Measurements from ENCODE around the gene NUDT16L1. TPM values are rescaled to one million over a fixed set of nuclear protein-coding genes. Genes with fewer than 3 reads are reported as not detected.

NUDT16L1 gene
- total RNA-seq, 4 donors from 2014 or later = 32.6 to 62.7 (median 54.3) TPM

- WGBS, 2 donors (ENCODE audit: low coverage in 1 of 2) = 93% methylated on average over 11 of the region's 11 CpGs; no CpG with 5 or more reads in 1 of the 2 donors
- peaks cover 0 to 10% (median 4%) of the 10 kb centered on the region in 4 donors for H3K36me3 ChIP-seq
- TF ChIP-seq POLR2AphosphoS5 (IDR thresholded peaks at IDR 0.05) = no peak
- TF ChIP-seq, protein P1, sequence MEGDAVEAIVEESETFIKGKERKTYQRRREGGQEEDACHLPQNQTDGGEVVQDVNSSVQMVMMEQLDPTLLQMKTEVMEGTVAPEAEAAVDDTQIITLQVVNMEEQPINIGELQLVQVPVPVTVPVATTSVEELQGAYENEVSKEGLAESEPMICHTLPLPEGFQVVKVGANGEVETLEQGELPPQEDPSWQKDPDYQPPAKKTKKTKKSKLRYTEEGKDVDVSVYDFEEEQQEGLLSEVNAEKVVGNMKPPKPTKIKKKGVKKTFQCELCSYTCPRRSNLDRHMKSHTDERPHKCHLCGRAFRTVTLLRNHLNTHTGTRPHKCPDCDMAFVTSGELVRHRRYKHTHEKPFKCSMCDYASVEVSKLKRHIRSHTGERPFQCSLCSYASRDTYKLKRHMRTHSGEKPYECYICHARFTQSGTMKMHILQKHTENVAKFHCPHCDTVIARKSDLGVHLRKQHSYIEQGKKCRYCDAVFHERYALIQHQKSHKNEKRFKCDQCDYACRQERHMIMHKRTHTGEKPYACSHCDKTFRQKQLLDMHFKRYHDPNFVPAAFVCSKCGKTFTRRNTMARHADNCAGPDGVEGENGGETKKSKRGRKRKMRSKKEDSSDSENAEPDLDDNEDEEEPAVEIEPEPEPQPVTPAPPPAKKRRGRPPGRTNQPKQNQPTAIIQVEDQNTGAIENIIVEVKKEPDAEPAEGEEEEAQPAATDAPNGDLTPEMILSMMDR (IDR thresholded peaks at IDR 0.05) = no peak
- no peak for TF ChIP-seq POLR2A (IDR thresholded peaks at IDR 0.05)
- TF ChIP-seq EP300 (IDR thresholded peaks at IDR 0.05; ENCODE audit: low read depth) = no peak
Measured at GRCh38 chr16:4661661-4662060, 31.7 kb upstream of the NUDT16L1 start.

GRCh38 chr16:4663465-4663776, 29.9 kb upstream of the NUDT16L1 start:
- peaks cover 0 to 14% (median 2%) of the 10 kb centered on the region in 4 donors for H3K36me3 ChIP-seq
- in situ Hi-C loops (cut with MboI; ENCODE audit: low pct_ligation_motif_present in 1 of 4, low pct_unique_long_range_greater_than_20kb in 1 of 4, low sequenced_read_pairs in 3 of 4) (no loop called here), intact Hi-C loops (cut with DNase I; ENCODE audit: low total_unique reads) (no loop called here)
- peaks cover 9 to 38% (median 20%) of the 10 kb centered on the region in 4 donors for H3K4me1 ChIP-seq
- H3K27me3 ChIP-seq = no peaks in the 10 kb centered on the region
- H3K27ac ChIP-seq = peak overlapping the region; percentile 59 to 74 (median 62)
- 33 to 54% methylated on average over 1 to 5 of the region's 5 CpGs for WGBS, 2 donors (ENCODE audit: low coverage in 1 of 2)
- H3K4me3 ChIP-seq = no peak overlapping the region
- no peak for DNase-seq
- no peaks in the 10 kb centered on the region for H3K9me3 ChIP-seq
- TF ChIP-seq, protein P1 (IDR thresholded peaks at IDR 0.05) = no peak
- no peak for TF ChIP-seq POLR2AphosphoS5 (IDR thresholded peaks at IDR 0.05)
- TF ChIP-seq POLR2A (IDR thresholded peaks at IDR 0.05) = no peak

More at GRCh38 chr16:4661661-4662060, 31.7 kb upstream of the NUDT16L1 start:
- no peak overlapping the region for H3K4me3 ChIP-seq
- no peaks in the 10 kb centered on the region for H3K27me3 ChIP-seq
- DNase-seq = no peak
- no peak overlapping the region for H3K27ac ChIP-seq
- H3K9me3 ChIP-seq = no peaks in the 10 kb centered on the region
- in situ Hi-C loops (cut with MboI; ENCODE audit: low pct_ligation_motif_present in 1 of 4, low pct_unique_long_range_greater_than_20kb in 1 of 4, low sequenced_read_pairs in 3 of 4) = no loop called here
- intact Hi-C loops (cut with DNase I; ENCODE audit: low total_unique reads) = no loop called here
- H3K4me1 ChIP-seq = peaks cover 9 to 38% (median 20%) of the 10 kb centered on the region in 4 donors

DNA sequence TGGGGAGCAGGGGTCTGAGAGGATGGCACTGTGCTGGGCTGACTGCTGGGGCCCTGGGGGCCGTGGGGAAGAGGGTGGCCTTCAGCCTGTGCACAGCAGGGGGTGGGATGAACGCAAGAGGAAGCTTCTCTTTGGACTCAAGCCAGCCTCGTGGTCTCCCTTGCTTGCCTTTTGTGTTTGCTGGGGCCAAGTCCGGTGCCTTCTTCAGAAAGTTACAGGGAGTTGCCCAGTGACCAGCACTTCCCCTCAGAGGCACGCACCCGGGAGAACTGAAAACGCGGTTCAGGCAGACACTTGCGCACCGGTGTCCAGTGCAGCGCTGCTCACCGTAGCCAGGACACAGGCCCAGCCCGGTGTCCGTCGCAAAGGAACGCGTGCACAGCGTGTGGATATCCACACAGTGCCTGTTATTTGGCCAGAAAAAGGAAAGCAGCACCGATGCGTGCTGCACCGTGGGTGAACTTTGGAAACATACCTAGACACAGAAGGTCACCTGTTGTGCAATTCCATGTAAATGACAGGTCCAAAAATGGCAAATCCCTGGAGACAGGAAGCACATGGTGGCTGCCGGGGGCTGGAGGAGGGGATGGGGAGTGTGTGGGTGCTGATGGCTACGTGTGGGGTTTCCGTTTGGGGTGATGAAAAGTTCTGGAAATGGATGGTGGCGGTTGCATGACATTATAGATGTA, 29.4 kb upstream of the NUDT16L1 start:
- peak; percentile 53 for DNase-seq
- Histone ChIP-seq H3K4me1 (peaks cover 9 to 38% (median 20%) of the 10 kb centered on the region in 4 donors), H3K27ac (peak overlapping the region; percentile 59 to 74 (median 62)), H3K9me3 (no peaks in the 10 kb centered on the region), H3K4me3 (no peak overlapping the region), H3K36me3 (peaks cover 0 to 15% (median 2%) of the 10 kb centered on the region in 4 donors), H3K27me3 (no peaks in the 10 kb centered on the region)
- intact Hi-C loops (cut with DNase I; ENCODE audit: low total_unique reads) = no loop called here
- in situ Hi-C loops (cut with MboI; ENCODE audit: low pct_ligation_motif_present in 1 of 4, low pct_unique_long_range_greater_than_20kb in 1 of 4, low sequenced_read_pairs in 3 of 4) = no loop called here
- TF ChIP-seq, protein P1 (IDR thresholded peaks at IDR 0.05) = no peak
- no peak for TF ChIP-seq EP300 (IDR thresholded peaks at IDR 0.05; ENCODE audit: low read depth)
- no peak for TF ChIP-seq POLR2AphosphoS5 (IDR thresholded peaks at IDR 0.05)
- TF ChIP-seq POLR2A (IDR thresholded peaks at IDR 0.05) = no peak
- WGBS, 2 donors (ENCODE audit: low coverage in 1 of 2) = 79 to 92% methylated on average over 2 to 19 of the region's 25 CpGs

GRCh38 chr16:4664538-4665418, 28.6 kb upstream of the NUDT16L1 start:
- H3K36me3 ChIP-seq = peaks cover 0 to 24% (median 2%) of the 10 kb centered on the region in 4 donors
- H3K27me3 ChIP-seq = no peaks in the 10 kb centered on the region
- peak overlapping the region; percentile 59 to 74 (median 62) for H3K27ac ChIP-seq
- no peak overlapping the region for H3K4me3 ChIP-seq
- H3K4me1 ChIP-seq = peaks cover 9 to 37% (median 20%) of the 10 kb centered on the region in 4 donors
- intact Hi-C loops (cut with DNase I; ENCODE audit: low total_unique reads) = no loop called here
- in situ Hi-C loops (cut with MboI; ENCODE audit: low pct_ligation_motif_present in 1 of 4, low pct_unique_long_range_greater_than_20kb in 1 of 4, low sequenced_read_pairs in 3 of 4) = no loop called here
- 0 to 46% methylated on average over 2 to 26 of the region's 26 CpGs for WGBS, 2 donors (ENCODE audit: low coverage in 1 of 2)
- no peaks in the 10 kb centered on the region for H3K9me3 ChIP-seq
- DNase-seq = peak; percentile 73
- TF ChIP-seq EP300 (IDR thresholded peaks at IDR 0.05; ENCODE audit: low read depth) (no peak), POLR2AphosphoS5 (IDR thresholded peaks at IDR 0.05) (peak in 2 of 3 donors; percentile 38 to 44), POLR2A (IDR thresholded peaks at IDR 0.05) (peak; percentile 34)
- TF ChIP-seq, protein P1 (IDR thresholded peaks at IDR 0.05) = no peak

All from transverse colon (tissue), 4 donors.